Activated naive CD8-positive, alpha-beta T cell (primary cell): ENCODE measurements around the gene PTK6.
A peak's percentile ranks its signal among the peaks of the same experiment; 100 is the strongest.

Experiments
- H3K27ac Mint-ChIP-seq: one replicate; pipeline ENCODE4 v1.8.0; 2021; ENCODE audit warnings: mixed read lengths
- H3K27me3 Mint-ChIP-seq: one replicate; pipeline ENCODE4 v1.8.0; 2021; ENCODE audit warnings: mixed read lengths
- H3K36me3 Mint-ChIP-seq: one replicate; pipeline ENCODE4 v1.8.0; 2021; ENCODE audit warnings: mixed read lengths
- H3K4me1 Mint-ChIP-seq: one replicate; pipeline ENCODE4 v1.8.0; 2021; ENCODE audit warnings: low read depth, mixed read lengths
- H3K4me3 Mint-ChIP-seq: one replicate; pipeline ENCODE4 v1.8.0; 2021; ENCODE audit warnings: mild to moderate bottlenecking, mixed read lengths
- H3K9me3 Mint-ChIP-seq: one replicate; pipeline ENCODE4 v1.8.0; 2021; ENCODE audit warnings: low read depth, mixed read lengths

The PTK6 gene

GRCh38 chr20:63554361-63555278 lies 17.4 kb upstream of the PTK6 start:
- Mint-ChIP-seq H3K27me3 (no peaks in the 10 kb centered on the region), H3K4me3 (peak overlapping the region; percentile 70), H3K36me3 (no peaks in the 10 kb centered on the region), H3K27ac (no peak overlapping the region), H3K9me3 (no peaks in the 10 kb centered on the region), H3K4me1 (peaks cover 11% of the 10 kb centered on the region)

DNA sequence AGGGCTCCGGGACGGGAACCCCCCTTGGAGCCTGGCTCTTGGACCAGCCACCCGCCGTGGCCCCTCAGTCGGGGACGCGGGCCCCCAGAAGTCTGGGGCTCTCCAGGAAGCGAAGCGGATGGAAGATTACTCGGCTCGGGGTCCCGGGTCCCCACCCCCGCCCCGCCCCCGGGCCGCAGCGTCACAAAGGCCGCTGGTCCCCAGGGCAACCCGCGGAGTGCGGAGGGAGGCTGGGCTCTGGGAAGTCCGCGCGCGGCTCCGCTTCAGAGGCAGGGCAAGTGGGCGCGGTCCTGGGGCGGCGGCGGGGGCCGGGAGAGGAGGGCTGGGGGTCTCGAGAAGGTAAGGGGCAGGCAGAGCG lies 16.7 kb upstream of the PTK6 start, which contains the start of gene FNDC11:
Gene FNDC11, plus strand, starts transcription at position 227 of the 358 bp plus-strand sequence. CDS start 1,505 bp downstream, outside the sequence.
- no peaks in the 10 kb centered on the region for H3K9me3 Mint-ChIP-seq
- peak within 1 kb of the TSS; percentile 28 for H3K27ac Mint-ChIP-seq
- peaks cover 15% of the 10 kb centered on the region for H3K4me1 Mint-ChIP-seq

GRCh38 chr20:63553251-63553932 lies 16.2 kb upstream of the PTK6 start:
- Mint-ChIP-seq H3K27me3 (no peaks in the 10 kb centered on the region), H3K9me3 (no peaks in the 10 kb centered on the region), H3K27ac (no peak overlapping the region), H3K4me3 (peak overlapping the region; percentile 70), H3K36me3 (no peaks in the 10 kb centered on the region), H3K4me1 (peaks cover 15% of the 10 kb centered on the region)

More for the DNA sequence above, 16.7 kb upstream of the PTK6 start, which contains the start of gene FNDC11:
- H3K27me3 Mint-ChIP-seq = no peaks in the 10 kb centered on the region
- no peaks in the 10 kb centered on the region for H3K36me3 Mint-ChIP-seq
- peak within 1 kb of the TSS; percentile 70 for H3K4me3 Mint-ChIP-seq

DNA sequence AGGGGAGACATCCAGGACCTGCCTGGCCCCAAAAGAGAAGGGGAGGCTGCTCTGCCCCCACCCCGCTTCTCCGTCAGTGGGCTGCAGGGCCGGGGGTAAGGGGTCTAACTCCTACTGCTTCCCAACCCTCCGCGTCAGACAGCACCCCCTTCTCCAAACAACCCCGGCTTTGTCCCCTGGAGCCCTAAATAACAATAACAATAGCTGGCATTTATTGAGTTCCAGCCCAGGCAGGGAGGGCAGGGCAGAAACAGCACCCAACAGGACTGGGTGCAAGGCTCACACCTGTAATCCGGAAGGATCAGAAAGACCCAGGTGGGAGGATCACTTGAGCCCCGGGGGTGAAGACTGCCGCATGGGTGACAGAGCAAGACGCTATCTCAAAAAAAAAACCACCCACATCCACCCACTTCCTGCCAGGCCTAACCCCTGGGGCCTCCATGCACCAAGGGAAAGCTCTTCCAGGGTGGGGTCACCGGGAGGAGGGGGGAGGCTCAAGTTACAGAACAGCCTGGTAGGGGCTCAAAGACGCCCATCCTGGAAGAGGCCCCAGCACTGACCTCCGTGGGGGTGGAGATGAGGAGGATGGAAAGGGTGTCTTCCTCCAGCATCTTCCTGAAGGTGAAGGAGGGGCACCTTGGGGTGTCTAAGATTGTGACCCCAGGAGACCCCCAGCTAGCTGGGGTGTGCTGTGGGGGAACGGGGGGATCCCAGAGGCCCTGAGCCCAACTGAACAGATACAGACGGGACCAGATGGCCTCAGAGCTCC lies 15.5 kb upstream of the PTK6 start:
- peak overlapping the region; percentile 54 for H3K27ac Mint-ChIP-seq
- H3K4me3 Mint-ChIP-seq = peak overlapping the region; percentile 70
- peaks cover 15% of the 10 kb centered on the region for H3K4me1 Mint-ChIP-seq
- H3K27me3 Mint-ChIP-seq = no peaks in the 10 kb centered on the region
- H3K9me3 Mint-ChIP-seq = no peaks in the 10 kb centered on the region
- no peaks in the 10 kb centered on the region for H3K36me3 Mint-ChIP-seq

- no peaks in the 10 kb centered on the region for H3K27me3 Mint-ChIP-seq
- H3K4me1 Mint-ChIP-seq = peaks cover 15% of the 10 kb centered on the region
- no peaks in the 10 kb centered on the region for H3K36me3 Mint-ChIP-seq
- H3K9me3 Mint-ChIP-seq = no peaks in the 10 kb centered on the region
- no peak overlapping the region for H3K27ac Mint-ChIP-seq
- H3K4me3 Mint-ChIP-seq = peak overlapping the region; percentile 42
Measured at GRCh38 chr20:63551068-63551467, 13.9 kb upstream of the PTK6 start.

DNA sequence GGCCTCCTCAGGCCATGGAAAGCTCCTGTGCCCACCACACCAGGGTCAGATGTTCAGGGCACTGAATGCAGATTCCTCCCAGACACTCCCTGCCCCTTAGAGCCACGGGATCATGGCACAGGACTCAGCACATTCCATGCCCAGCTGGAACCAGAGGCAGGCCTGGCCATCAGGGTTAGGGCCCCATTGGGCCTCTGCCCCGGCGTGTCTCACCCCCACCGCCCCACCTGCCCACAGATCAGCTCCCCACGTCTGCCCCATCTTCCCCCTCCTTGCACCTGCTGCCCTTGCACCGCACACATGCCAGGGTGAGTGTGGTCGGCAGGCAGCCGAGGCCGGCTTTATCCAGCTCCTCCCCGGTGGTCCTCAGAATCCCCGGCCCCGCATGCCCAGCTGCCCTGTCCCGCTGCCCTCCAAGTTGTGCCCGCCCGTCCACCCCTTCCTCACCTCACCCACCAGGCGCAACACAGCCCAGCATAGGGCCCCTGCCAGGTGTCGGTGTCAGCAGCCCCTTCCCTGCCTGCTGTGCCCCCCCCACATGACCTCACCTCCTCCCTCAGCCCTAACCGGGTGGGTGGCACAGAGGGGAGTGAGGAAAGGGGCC lies 12.6 kb upstream of the PTK6 start:
- H3K9me3 Mint-ChIP-seq = no peaks in the 10 kb centered on the region
- H3K27me3 Mint-ChIP-seq = no peaks in the 10 kb centered on the region
- H3K36me3 Mint-ChIP-seq = no peaks in the 10 kb centered on the region
- H3K27ac Mint-ChIP-seq = no peak overlapping the region
- no peak overlapping the region for H3K4me3 Mint-ChIP-seq
- peaks cover 15% of the 10 kb centered on the region for H3K4me1 Mint-ChIP-seq

GRCh38 chr20:63549019-63549418 lies 11.8 kb upstream of the PTK6 start:
- H3K27me3 Mint-ChIP-seq = no peaks in the 10 kb centered on the region
- H3K27ac Mint-ChIP-seq = no peak overlapping the region
- peaks cover 15% of the 10 kb centered on the region for H3K4me1 Mint-ChIP-seq
- H3K9me3 Mint-ChIP-seq = no peaks in the 10 kb centered on the region
- no peak overlapping the region for H3K4me3 Mint-ChIP-seq
- H3K36me3 Mint-ChIP-seq = no peaks in the 10 kb centered on the region

- Mint-ChIP-seq H3K27me3 (no peaks in the 10 kb centered on the region), H3K27ac (no peak overlapping the region), H3K4me1 (peaks cover 15% of the 10 kb centered on the region), H3K9me3 (no peaks in the 10 kb centered on the region), H3K36me3 (no peaks in the 10 kb centered on the region), H3K4me3 (no peak overlapping the region)
Measured at GRCh38 chr20:63548542-63548941, 11.4 kb upstream of the PTK6 start.

DNA sequence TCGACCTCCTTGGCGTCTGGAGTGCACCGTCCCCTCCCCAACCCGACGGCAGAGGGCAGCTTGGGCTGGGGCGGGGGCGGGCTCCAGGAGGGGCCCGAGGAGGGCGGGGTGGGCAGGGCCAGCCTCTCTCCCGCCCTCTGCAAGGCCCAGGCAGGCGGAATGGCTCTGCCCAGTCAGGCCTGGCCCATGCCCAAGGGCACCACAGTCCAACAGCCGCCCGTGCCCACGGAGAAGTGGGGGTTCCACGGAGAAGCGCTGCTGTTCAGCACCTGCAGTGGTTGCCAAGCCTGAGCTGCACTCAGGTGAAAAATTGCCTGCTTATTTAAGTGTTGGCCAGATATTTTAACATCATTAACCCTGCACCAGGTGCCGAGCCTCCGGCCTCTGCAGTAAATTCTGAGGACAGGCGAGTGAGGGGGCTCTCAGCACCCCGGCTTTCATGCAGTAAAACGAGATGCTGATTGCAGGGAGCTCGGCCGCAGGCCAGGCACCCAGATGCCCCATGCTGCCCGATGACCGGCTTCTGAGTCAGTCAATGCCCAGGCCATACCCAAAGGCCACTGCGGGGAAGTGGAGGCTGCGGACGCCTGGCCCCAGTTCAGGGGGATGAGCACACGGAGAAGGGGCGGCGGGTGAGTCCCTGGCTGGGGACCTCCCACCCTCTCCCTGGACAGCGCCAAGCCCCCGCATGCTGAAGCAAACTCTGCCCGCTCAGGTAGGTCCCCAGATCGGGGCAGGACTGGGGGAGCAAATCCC lies 10.7 kb upstream of the PTK6 start, which contains the start of gene SRMS:
Gene SRMS, minus strand, starts transcription at position 25 of the 756 bp plus-strand sequence. CDS start 286 bp downstream, outside the sequence.
- Mint-ChIP-seq H3K27ac (no peak within 1 kb of the TSS), H3K36me3 (no peaks in the 10 kb centered on the region), H3K4me1 (peaks cover 12% of the 10 kb centered on the region), H3K9me3 (no peaks in the 10 kb centered on the region), H3K4me3 (no peak within 1 kb of the TSS), H3K27me3 (no peaks in the 10 kb centered on the region)

DNA sequence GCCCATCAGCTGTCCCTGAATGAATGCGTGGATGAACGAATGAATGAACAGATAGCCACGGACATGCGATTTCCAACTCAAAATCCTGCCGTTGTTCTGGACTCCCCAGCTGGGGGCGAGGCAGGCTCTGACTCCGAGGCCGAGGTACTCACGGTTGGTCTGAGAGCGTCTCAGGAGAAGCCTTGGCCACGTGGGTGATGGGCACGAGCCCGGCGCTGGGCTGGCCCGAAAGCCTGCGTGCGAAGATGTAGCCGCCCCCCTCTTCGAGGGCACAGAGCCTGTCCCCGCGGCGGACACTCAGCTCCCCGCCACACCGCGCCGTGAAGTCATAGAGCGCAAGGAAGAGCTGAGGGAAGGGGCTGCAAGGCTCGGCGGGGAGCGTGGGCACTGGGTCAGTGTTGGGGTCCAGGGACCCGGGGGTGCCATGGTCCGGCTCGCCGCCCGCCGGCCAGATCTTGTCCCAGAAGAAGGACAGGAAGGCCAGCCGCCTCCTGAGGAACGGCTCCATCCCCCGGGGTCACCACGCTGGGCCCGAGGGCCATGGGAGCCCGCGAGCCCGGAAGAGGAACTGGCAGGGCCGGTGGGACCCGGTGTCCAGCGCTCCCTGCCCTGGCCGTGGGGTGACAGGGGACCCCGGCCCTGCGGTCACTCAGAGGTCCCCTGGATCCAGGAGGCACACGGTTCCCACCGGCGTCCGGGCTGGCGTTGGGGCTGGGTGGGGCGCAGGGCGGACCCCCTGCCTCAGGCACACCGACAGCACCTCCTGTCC lies 10.0 kb upstream of the PTK6 start:
- H3K36me3 Mint-ChIP-seq = no peaks in the 10 kb centered on the region
- no peaks in the 10 kb centered on the region for H3K9me3 Mint-ChIP-seq
- peaks cover 7% of the 10 kb centered on the region for H3K4me1 Mint-ChIP-seq
- no peak overlapping the region for H3K27ac Mint-ChIP-seq
- no peak overlapping the region for H3K4me3 Mint-ChIP-seq
- H3K27me3 Mint-ChIP-seq = no peaks in the 10 kb centered on the region

DNA sequence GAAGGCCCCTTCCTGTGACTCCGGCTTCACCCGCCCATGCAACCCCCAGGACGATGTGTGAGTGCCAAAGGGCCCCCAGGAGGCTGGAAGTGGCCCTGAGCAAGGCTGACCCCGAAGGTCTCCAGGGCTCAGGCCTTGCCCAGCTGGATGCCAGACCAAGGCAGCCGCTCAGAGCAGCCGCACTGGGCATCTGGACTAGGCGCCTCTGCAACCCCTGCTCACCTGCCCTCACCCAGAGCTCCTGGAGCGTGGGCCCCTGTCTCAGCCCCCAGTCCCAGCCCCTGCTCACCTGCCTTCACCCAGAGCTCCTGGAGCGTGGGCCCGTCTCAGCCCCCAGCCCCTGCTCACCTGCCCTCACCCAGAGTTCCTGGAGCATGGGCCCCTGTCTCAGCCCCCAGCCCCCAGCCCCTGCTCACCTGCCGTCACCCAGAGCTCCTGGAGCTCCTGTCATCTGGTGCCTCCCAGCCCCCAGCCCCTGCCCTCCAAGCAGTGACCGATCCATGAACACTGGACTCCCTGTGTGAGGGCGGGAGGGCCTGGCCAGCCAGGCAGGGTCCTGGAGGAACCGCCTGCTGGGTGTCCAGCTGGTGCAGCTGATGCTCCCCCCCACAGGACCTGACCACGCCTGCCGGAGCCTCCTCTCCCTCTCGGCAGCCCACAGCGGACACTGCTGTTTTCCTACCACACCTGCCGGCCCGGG lies 9.2 kb upstream of the PTK6 start:
- Mint-ChIP-seq H3K36me3 (no peaks in the 10 kb centered on the region), H3K27ac (no peak overlapping the region), H3K27me3 (no peaks in the 10 kb centered on the region)

GRCh38 chr20:63545814-63546213 lies 8.6 kb upstream of the PTK6 start:
- H3K4me1 Mint-ChIP-seq = peaks cover 4% of the 10 kb centered on the region
- no peak overlapping the region for H3K4me3 Mint-ChIP-seq
- no peaks in the 10 kb centered on the region for H3K27me3 Mint-ChIP-seq
- H3K9me3 Mint-ChIP-seq = no peaks in the 10 kb centered on the region
- H3K36me3 Mint-ChIP-seq = no peaks in the 10 kb centered on the region
- H3K27ac Mint-ChIP-seq = no peak overlapping the region

More for the DNA sequence above, 9.2 kb upstream of the PTK6 start:
- Mint-ChIP-seq H3K9me3 (no peaks in the 10 kb centered on the region), H3K4me1 (peaks cover 7% of the 10 kb centered on the region), H3K4me3 (no peak overlapping the region)
